Renal cortical epithelial cell (primary cell): ENCODE data around the gene WNK4. TPM values are rescaled to one million over a fixed set of nuclear protein-coding genes. Genes with fewer than 3 reads are reported as not detected.

Experiments
- DNase-seq: peaks from one replicate; pipeline ENCODE4 v3.0.0-alpha.2; 2011; ENCODE audit warnings: low read depth
- total RNA-seq: library from RNA; depleted of rRNA; stranded (reverse); fragments of >200 nt; gene quantifications from 2 replicates; pipeline ENCODE4 v1.2.3, GENCODE V29; 2014

The WNK4 gene
- total RNA-seq, 1 donor from 2014 or later: 9.7 TPM

GRCh38 chr17:42841975-42842685 lies 61.7 kb downstream of the WNK4 start:
- DNase-seq: no peak

GRCh38 chr17:42843358-42843934 lies 63.0 kb downstream of the WNK4 start:
- DNase-seq: peak; percentile 63

GRCh38 chr17:42844271-42844670 lies 63.9 kb downstream of the WNK4 start, which contains the start of gene AOC2:
AOC2 (plus strand) TSS chr17:42844580; CDS start chr17:42844627, 47 bp downstream.
- no peak for DNase-seq

- no peak for DNase-seq
These were observed 64.5 kb downstream of the WNK4 start for GRCh38 chr17:42844761-42845555.

GRCh38 chr17:42845556-42845917 lies 65.1 kb downstream of the WNK4 start:
- DNase-seq: no peak

- DNase-seq: peak; percentile 11
These were observed 65.6 kb downstream of the WNK4 start for GRCh38 chr17:42845918-42846593.

Other genes starting within 250 kb of the WNK4 start
- 24.8 and 42.2 TPM in 2 replicates for gene NAGLU, start 244.4 kb upstream of the WNK4 start, total RNA-seq
- 0.30 and 0.69 TPM in 2 replicates for gene HSD17B1, start 227.7 kb upstream of the WNK4 start, total RNA-seq
- 8.2 and 32.2 TPM in 2 replicates for gene COASY, start 218.5 kb upstream of the WNK4 start, total RNA-seq
- gene MLX, start 213.5 kb upstream of the WNK4 start, total RNA-seq: 21.9 and 23.8 TPM in 2 replicates
- 2.9 and 5.0 TPM in 2 replicates for gene PSMC3IP, start 202.9 kb upstream of the WNK4 start, total RNA-seq
- gene RETREG3, start 171.2 kb upstream of the WNK4 start, total RNA-seq: 64.3 and 99.0 TPM in 2 replicates
- 21.9 and 37.5 TPM in 2 replicates for gene TUBG1, start 170.9 kb upstream of the WNK4 start, total RNA-seq
- 4.5 and 9.1 TPM in 2 replicates for gene TUBG2, start 121.3 kb upstream of the WNK4 start, total RNA-seq
- 9.6 and 14.2 TPM in 2 replicates for gene PLEKHH3, start 103.6 kb upstream of the WNK4 start, total RNA-seq
- gene CCR10, start 98.8 kb upstream of the WNK4 start, total RNA-seq: 1.6 and 6.3 TPM in 2 replicates
- gene CNTNAP1, start 98.1 kb upstream of the WNK4 start, total RNA-seq: 5.4 and 15.2 TPM in 2 replicates
- gene EZH1, start 35.6 kb upstream of the WNK4 start, total RNA-seq: 8.2 and 21.2 TPM in 2 replicates
- not detected in 2 replicates for gene RAMP2, start 19.4 kb upstream of the WNK4 start, total RNA-seq
- gene VPS25, start 7.2 kb upstream of the WNK4 start, total RNA-seq: 70.5 and 148 TPM in 2 replicates
- gene COA3, start 18.1 kb downstream of the WNK4 start, total RNA-seq: 81.1 and 89.7 TPM in 2 replicates
- gene CNTD1, start 18.3 kb downstream of the WNK4 start, total RNA-seq: 0.05 TPM in 1 of 2 replicates, not detected in the other
- gene BECN1, start 43.7 kb downstream of the WNK4 start, total RNA-seq: 104 and 145 TPM in 2 replicates
- gene PSME3, start 52.8 kb downstream of the WNK4 start, total RNA-seq: 138 and 153 TPM in 2 replicates
- gene AOC2, start 64.0 kb downstream of the WNK4 start, total RNA-seq: 0.52 and 0.70 TPM in 2 replicates
- gene AOC3, start 70.6 kb downstream of the WNK4 start, total RNA-seq: under 0.01 and 0.17 TPM in 2 replicates
- not detected in 2 replicates for gene G6PC1, start 120.2 kb downstream of the WNK4 start, total RNA-seq
- 18.4 and 19.4 TPM in 2 replicates for gene AARSD1, start 183.8 kb downstream of the WNK4 start, total RNA-seq
- gene PTGES3L, start 199.5 kb downstream of the WNK4 start, total RNA-seq: 0.20 and 2.4 TPM in 2 replicates
- 10.4 and 20.5 TPM in 2 replicates for gene RUNDC1, start 200.0 kb downstream of the WNK4 start, total RNA-seq
- 476 and 871 TPM in 2 replicates for gene RPL27, start 217.8 kb downstream of the WNK4 start, total RNA-seq
- 14.9 and 42.4 TPM in 2 replicates for gene IFI35, start 226.2 kb downstream of the WNK4 start, total RNA-seq
- 150 and 204 TPM in 2 replicates for gene VAT1, start 241.8 kb downstream of the WNK4 start, total RNA-seq
- 0.65 and 0.69 TPM in 2 replicates for gene RND2, start 244.6 kb downstream of the WNK4 start, total RNA-seq